ENCODE measurements around the gene PRKG1. TPM values are rescaled to one million over a fixed set of nuclear protein-coding genes. Genes with fewer than 3 reads are reported as not detected.
A peak's percentile ranks its signal among the peaks of the same experiment; 100 is the strongest.

PRKG1 gene
- total RNA-seq, 2 donors from 2014 or later = 145 to 381 TPM

GRCh38 chr10:51619365-51619764 lies 545.1 kb downstream of the PRKG1 start:
- Histone ChIP-seq H3K9me3 (no peaks in the 10 kb centered on the region), H3K27me3 (replicated peaks; ENCODE audit: insufficient read depth) (no peaks in the 10 kb centered on the region), H3K4me3 (no peak overlapping the region), H3K36me3 (no peaks in the 10 kb centered on the region), H3K27ac (no peak overlapping the region), H3K4me1 (ENCODE audit: control insufficient read depth in 1 of 2, low read depth in 2 of 2) (peaks cover 0 to 38% of the 10 kb centered on the region in 2 donors)
- no peak for TF ChIP-seq CTCF (IDR thresholded peaks at IDR 0.05)
- DNase-seq (ENCODE audit: low spot score) (no peak), ATAC-seq (ENCODE audit: insufficient number of reproducible peaks, low FRiP score, low read depth) (no peak)

GRCh38 chr10:51620131-51620530 lies 545.8 kb downstream of the PRKG1 start:
- Histone ChIP-seq H3K27ac (no peak overlapping the region), H3K4me1 (ENCODE audit: control insufficient read depth in 1 of 2, low read depth in 2 of 2) (peaks cover 0 to 45% of the 10 kb centered on the region in 2 donors), H3K36me3 (no peaks in the 10 kb centered on the region), H3K27me3 (replicated peaks; ENCODE audit: insufficient read depth) (no peaks in the 10 kb centered on the region), H3K9me3 (no peaks in the 10 kb centered on the region), H3K4me3 (no peak overlapping the region)
- no peak for TF ChIP-seq CTCF (IDR thresholded peaks at IDR 0.05)
- no peak for ATAC-seq (ENCODE audit: insufficient number of reproducible peaks, low FRiP score, low read depth)
- no peak for DNase-seq (ENCODE audit: low spot score)

- no peak for TF ChIP-seq CTCF (IDR thresholded peaks at IDR 0.05)
- Histone ChIP-seq H3K4me1 (ENCODE audit: control insufficient read depth in 1 of 2, low read depth in 2 of 2) (peaks cover 2 to 38% of the 10 kb centered on the region in 2 donors), H3K27ac (no peak overlapping the region), H3K36me3 (no peaks in the 10 kb centered on the region), H3K4me3 (no peak overlapping the region), H3K27me3 (replicated peaks; ENCODE audit: insufficient read depth) (no peaks in the 10 kb centered on the region), H3K9me3 (no peaks in the 10 kb centered on the region)
- no peak for DNase-seq (ENCODE audit: low spot score)
- no peak for ATAC-seq (ENCODE audit: insufficient number of reproducible peaks, low FRiP score, low read depth)
Observed at GRCh38 chr10:51624013-51624412, 549.7 kb downstream of the PRKG1 start.

- ATAC-seq (ENCODE audit: insufficient number of reproducible peaks, low FRiP score, low read depth) = peak; percentile 28
Observed at GRCh38 chr10:51629934-51630639, 555.8 kb downstream of the PRKG1 start.

GRCh38 chr10:51630640-51631005 lies 556.3 kb downstream of the PRKG1 start:
- ATAC-seq (ENCODE audit: insufficient number of reproducible peaks, low FRiP score, low read depth) (no peak), DNase-seq (ENCODE audit: low spot score) (no peak)
- no peaks in the 10 kb centered on the region for H3K9me3 ChIP-seq
- no peak for TF ChIP-seq CTCF (IDR thresholded peaks at IDR 0.05)
- H3K4me3 ChIP-seq = no peak overlapping the region
- no peaks in the 10 kb centered on the region for H3K27me3 ChIP-seq (replicated peaks; ENCODE audit: insufficient read depth)
- no peak overlapping the region for H3K27ac ChIP-seq
- H3K4me1 ChIP-seq (ENCODE audit: control insufficient read depth in 1 of 2, low read depth in 2 of 2) = peaks cover 2 to 34% of the 10 kb centered on the region in 2 donors
- no peaks in the 10 kb centered on the region for H3K36me3 ChIP-seq

More at GRCh38 chr10:51629934-51630639, 555.8 kb downstream of the PRKG1 start:
- peaks cover 2 to 37% of the 10 kb centered on the region in 2 donors for H3K4me1 ChIP-seq (ENCODE audit: control insufficient read depth in 1 of 2, low read depth in 2 of 2)
- H3K27ac ChIP-seq = no peak overlapping the region
- DNase-seq (ENCODE audit: low spot score) = no peak
- H3K36me3 ChIP-seq = no peaks in the 10 kb centered on the region
- H3K4me3 ChIP-seq = no peak overlapping the region
- no peaks in the 10 kb centered on the region for H3K9me3 ChIP-seq
- H3K27me3 ChIP-seq (replicated peaks; ENCODE audit: insufficient read depth) = no peaks in the 10 kb centered on the region
- no peak for TF ChIP-seq CTCF (IDR thresholded peaks at IDR 0.05)

All from thoracic aorta (tissue), 2 donors.